HepG2 (cell line): Measurements from ENCODE around the gene CCDC192. TPM values are rescaled to one million over a fixed set of nuclear protein-coding genes. Genes with fewer than 3 reads are reported as not detected.

Experiments used
- ATAC-seq: fragments of 200-7000 bp; cut with Tn5 transposase; 3 replicates; pipeline ENCODE4 v1.9.1; 2020; ENCODE audit warnings: mild to moderate bottlenecking, moderate library complexity
- BruUV-seq: library from RNA; stranded (reverse); fragments of 400-500 nt; replicated peaks from 2 replicates; lab custom pipeline; 2021; lab: Mats Ljungman, UMichigan
- CTCF ChIA-PET: fragments of 300-600 bp; formaldehyde crosslinking; extraction: SDS; loops from one replicate; lab custom pipeline; 2021; ENCODE audit warnings: low total read pairs, inconsistent platforms, low intra/inter-chr PET ratio; lab: Yijun Ruan, JAX
- POLR2A ChIA-PET: fragments of 350-600 bp; sonication (Branson Sonifier 250); formaldehyde crosslinking; loops from one replicate; lab custom pipeline; 2020; ENCODE audit warnings: antibody characterized with exemption, inconsistent platforms; lab: Yijun Ruan, JAX
- DNase-seq: peaks from one replicate; pipeline ENCODE4 v3.0.0-alpha.2; 2015; ENCODE audit warnings: low spot score
- FAIRE-seq: peaks from 3 replicates; lab custom pipeline; 2011; peaks lifted over from hg19 to GRCh38; lab: Jason Lieb, UNC
- H2AFZ ChIP-seq: one replicate; pipeline ENCODE4 v1.6.1; 2011; ENCODE audit warnings: low read length, inconsistent platforms
- H3K27ac ChIP-seq: fragments of 300-600 bp; 3 replicates; pipeline ENCODE4 v1.8.0; 2011; ENCODE audit warnings: mixed run types, mild to moderate bottlenecking, mixed read lengths, low read length, inconsistent platforms; ENCODE audit not compliant: insufficient read depth; ENCODE audit errors: extremely low read length
- H3K27me3 ChIP-seq, 2 experiments: fragments of 200-600 bp in 1 of 2; 2 replicates in 1 of 2; 3 replicates in 1 of 2; pipeline versions ENCODE4 v1.6.0 to v1.8.0; 2011; ENCODE audit warnings: low read length in 2 of 2, mild to moderate bottlenecking in 2 of 2, moderate library complexity in 2 of 2, inconsistent platforms in 1 of 2; ENCODE audit not compliant: insufficient read depth in 2 of 2, control insufficient read depth in 1 of 2
- H3K36me3 ChIP-seq, 2 experiments: fragments of 200-600 bp in 1 of 2; replicated peaks in 1 of 2; 2 replicates in 1 of 2; 3 replicates in 1 of 2; pipeline versions ENCODE4 v1.5.1 to v1.8.0; 2011; ENCODE audit warnings: low read length in 2 of 2, inconsistent platforms in 1 of 2; ENCODE audit not compliant: insufficient read depth in 2 of 2, control insufficient read depth in 1 of 2
- H3K4me1 ChIP-seq: 2 replicates; pipeline ENCODE4 v1.5.1; 2012; ENCODE audit warnings: low read length, inconsistent platforms; ENCODE audit not compliant: insufficient read depth
- H3K4me2 ChIP-seq: 2 replicates; pipeline ENCODE4 v1.6.0; 2011; ENCODE audit warnings: low read depth, low read length, inconsistent platforms
- H3K4me3 ChIP-seq, 3 experiments: fragments of 200-600 bp in 1 of 3; sonication (generic), shearing (Covaris generic) in 1 of 3; replicated peaks in 1 of 3; 2 replicates each; pipeline ENCODE4 v1.5.1; 2011 to 2016; ENCODE audit warnings: low read length in 3 of 3, inconsistent platforms in 2 of 3, low read depth in 2 of 3, mild to moderate bottlenecking in 2 of 3, control low read depth in 1 of 3, mixed read lengths in 1 of 3; ENCODE audit not compliant: insufficient read depth in 1 of 3
- H3K79me2 ChIP-seq: one replicate; pipeline ENCODE4 v1.6.1; 2011; ENCODE audit warnings: low read length, inconsistent platforms; ENCODE audit not compliant: insufficient read depth
- H3K9ac ChIP-seq: 2 replicates; pipeline ENCODE4 v1.6.0; 2011; ENCODE audit warnings: mild to moderate bottlenecking, low read depth, low read length, inconsistent platforms; ENCODE audit not compliant: insufficient read depth
- H3K9me3 ChIP-seq: 2 replicates; pipeline ENCODE4 v1.5.1; 2012; ENCODE audit warnings: mild to moderate bottlenecking, low read length
- H4K20me1 ChIP-seq: 2 replicates; pipeline ENCODE4 v1.6.0; 2011; ENCODE audit warnings: inconsistent platforms, mild to moderate bottlenecking, low read length, moderate library complexity; ENCODE audit not compliant: insufficient read depth
- FLYWCH1 ChIP-seq: sonication (generic); formaldehyde crosslinking; IDR thresholded peaks from 2 replicates; pipeline ENCODE4 v1.8.1; 2023; ENCODE audit warnings: mild to moderate bottlenecking, missing genetic modification reagents
- FOXM1 ChIP-seq: sonication (generic); formaldehyde crosslinking; IDR thresholded peaks from 2 replicates; pipeline ENCODE4 v1.5.0; 2020; ENCODE audit warnings: missing genetic modification reagents
- GATAD1 ChIP-seq: IDR thresholded peaks from 2 replicates; pipeline ENCODE4 v1.6.1; 2016; ENCODE audit warnings: missing genetic modification reagents, missing compliant biosample characterization
- GLI4 ChIP-seq: sonication (generic); formaldehyde crosslinking; IDR thresholded peaks from 2 replicates; pipeline ENCODE4 v1.5.1; 2020; ENCODE audit warnings: missing genetic modification reagents, mild to moderate bottlenecking, moderate library complexity, borderline replicate concordance
- HMGA1 ChIP-seq: sonication (generic); formaldehyde crosslinking; conservative IDR thresholded peaks from 2 replicates; pipeline ENCODE4 v1.4.0; 2020; ENCODE audit warnings: missing genetic modification reagents
- KLF12 ChIP-seq: sonication (generic); formaldehyde crosslinking; IDR thresholded peaks from 2 replicates; pipeline ENCODE4 v1.4.0; 2020; ENCODE audit warnings: missing genetic modification reagents, borderline replicate concordance
- MAF1 ChIP-seq: sonication (generic); formaldehyde crosslinking; IDR thresholded peaks from 2 replicates; pipeline ENCODE4 v1.5.0; 2020; ENCODE audit warnings: missing genetic modification reagents, borderline replicate concordance
- NKX3-1 ChIP-seq: sonication (generic); formaldehyde crosslinking; IDR thresholded peaks from 2 replicates; pipeline ENCODE4 v1.5.0; 2020; ENCODE audit warnings: missing genetic modification reagents
- PHB2 ChIP-seq: fragments of 450-650 bp; IDR thresholded peaks from 2 replicates; pipeline ENCODE4 v1.6.1; 2018; ENCODE audit not compliant: partially characterized antibody
- RELA ChIP-seq: sonication (generic); formaldehyde crosslinking; IDR thresholded peaks from 2 replicates; pipeline ENCODE4 v1.4.0; 2020; ENCODE audit warnings: missing genetic modification reagents
- SMAD1 ChIP-seq: sonication (generic); formaldehyde crosslinking; IDR thresholded peaks from 2 replicates; pipeline ENCODE4 v1.4.0; 2020; ENCODE audit warnings: missing genetic modification reagents, low read depth, mild to moderate bottlenecking, borderline replicate concordance
- SMAD3 ChIP-seq: sonication (generic); formaldehyde crosslinking; IDR thresholded peaks from 2 replicates; pipeline ENCODE4 v1.4.0; 2020; ENCODE audit warnings: missing genetic modification reagents
- SP140L ChIP-seq: sonication (generic); formaldehyde crosslinking; IDR thresholded peaks from 2 replicates; pipeline ENCODE4 v1.4.0; 2020; ENCODE audit warnings: missing genetic modification reagents, borderline replicate concordance
- ZBTB7A ChIP-seq: sonication (generic); formaldehyde crosslinking; IDR thresholded peaks from 2 replicates; pipeline ENCODE4 v1.8.0; 2022; ENCODE audit warnings: mild to moderate bottlenecking, missing genetic modification reagents
- ZFYVE20 ChIP-seq: sonication (generic); formaldehyde crosslinking; IDR thresholded peaks from 2 replicates; pipeline ENCODE4 v1.8.0; 2023; ENCODE audit warnings: low read depth, mild to moderate bottlenecking, moderate library complexity, missing genetic modification reagents, borderline replicate concordance
- ZNF7 ChIP-seq: IDR thresholded peaks from 2 replicates; pipeline ENCODE4 v1.6.1; 2016; ENCODE audit warnings: missing biosample characterization, missing genetic modification reagents
- ZZZ3 ChIP-seq: sonication (generic); formaldehyde crosslinking; IDR thresholded peaks from 2 replicates; pipeline ENCODE4 v1.4.0; 2020; ENCODE audit warnings: missing genetic modification reagents, mild to moderate bottlenecking, borderline replicate concordance
- in situ Hi-C: cut with HindIII; loops from 2 replicates; pipeline ENCODE4 v1.10.0; 2017; ENCODE audit warnings: low pct_unique_long_range_greater_than_20kb; ENCODE audit not compliant: extremely low pct_ligation_motif_present
- intact Hi-C: fragments of 100-400 bp; cut with micrococcal nuclease; formaldehyde crosslinking; loops from one replicate; pipeline ENCODE4 v1.10.0; 2022; ENCODE audit not compliant: unreplicated experiment
- polyA plus RNA-seq, 8 experiments: library from polyadenylated mRNA; depleted of rRNA in 3 of 8; stranded (reverse) in 7 of 8; unstranded in 1 of 8; fragments of >200 nt; fragmentation: Illumina TruSeq in 4 of 8; extraction: Trizol in 4 of 8; gene quantifications; 2 replicates each; pipeline versions ENCODE4 v1.2.1 to v1.2.3, GENCODE V29; 2011 to 2016; ENCODE audit warnings: low read depth in 4 of 8, missing spikeins in 1 of 8, mixed read lengths in 1 of 8; ENCODE audit not compliant: insufficient read depth in 1 of 8
- total RNA-seq, 5 experiments: library from RNA; depleted of rRNA; stranded (reverse); fragments of >200 nt; fragmentation: Illumina TruSeq; extraction: Trizol; gene quantifications; 2 replicates each; pipeline ENCODE4 v1.2.3, GENCODE V29; 2016; ENCODE audit warnings: low read depth in 1 of 5

The CCDC192 gene
- total and polyA plus RNA-seq, 2 of the 13 experiments (the other 11 are each of a cell fraction or from before 2014, with no cell fraction given) = not detected

DNA sequence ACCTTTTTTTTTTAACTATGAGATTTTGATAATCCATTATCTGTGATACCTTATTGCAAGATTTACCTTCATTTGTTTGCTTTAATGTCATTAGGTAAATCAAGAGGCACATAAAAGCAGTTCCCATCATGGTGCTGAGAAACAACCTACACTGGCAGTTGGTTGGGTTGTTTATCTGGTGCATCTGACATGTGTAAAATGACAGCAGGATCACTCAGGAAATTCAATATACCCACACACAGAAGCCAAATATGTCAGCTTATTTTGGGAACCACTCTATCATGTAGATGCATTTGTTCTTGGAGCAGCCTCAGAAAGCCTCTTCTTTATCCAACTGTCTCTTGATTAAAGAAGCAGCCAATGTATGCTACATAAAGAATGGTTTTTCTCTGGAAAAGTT is 7.8 kb upstream of the CCDC192 start:
- Histone ChIP-seq H3K9ac (no peak overlapping the region), H3K4me3 (no peak overlapping the region), H3K27ac (no peak overlapping the region), H3K79me2 (no peaks in the 10 kb centered on the region), H3K27me3 (no peaks in the 10 kb centered on the region), H3K4me2 (no peak overlapping the region), H2AFZ (no peak overlapping the region)
- CTCF ChIA-PET = no interaction called here
- no peak for DNase-seq
- POLR2A ChIA-PET = no interaction called here
- in situ Hi-C loops = no loop called here
- FAIRE-seq = no peak
- no peak for ATAC-seq
- TF ChIP-seq GLI4 (CRISPR knock-in tag) (no peak), ZFYVE20 (no peak), FLYWCH1 (no peak), SMAD3 (no peak), ZZZ3 (no peak), SMAD1 (CRISPR knock-in tag) (no peak), ZBTB7A (CRISPR knock-in tag) (no peak), SP140L (CRISPR knock-in tag) (no peak), FOXM1 (no peak), ZNF7 (CRISPR knock-in tag) (no peak), GATAD1 (CRISPR knock-in tag) (no peak), KLF12 (CRISPR knock-in tag) (no peak), HMGA1 (CRISPR knock-in tag) (no peak), MAF1 (CRISPR knock-in tag) (no peak), NKX3-1 (no peak), PHB2 (no peak), RELA (CRISPR knock-in tag) (no peak)
- TF ChIP-seq, all 625 proteins: peak for 0
- intact Hi-C loops = no loop called here
- peaks cover 6% of the 10 kb centered on the region; the same call in 1 of the 2 replicates for H3K4me1 ChIP-seq
- H3K36me3 ChIP-seq = no peaks in the 10 kb centered on the region
- no peaks in the 10 kb centered on the region for H4K20me1 ChIP-seq
- no peaks in the 10 kb centered on the region for H3K9me3 ChIP-seq
- no TSS peak for BruUV-seq
